Caki2 (cell line): ENCODE results near the gene DAGLA. TPM values are rescaled to one million over a fixed set of nuclear protein-coding genes. Genes with fewer than 3 reads are reported as not detected.

Source experiments
- DNase-seq: peaks from one replicate; pipeline ENCODE4 v3.0.0-alpha.2; 2015; ENCODE audit warnings: low read depth
- in situ Hi-C: cut with HindIII; loops from 2 replicates; pipeline ENCODE4 v1.10.0; 2016; ENCODE audit warnings: low sequenced_read_pairs, low pct_unique_long_range_greater_than_20kb, mixed read lengths
- total RNA-seq: library from RNA; depleted of rRNA; stranded (reverse); fragments of >200 nt; shearing (Covaris generic); gene quantifications from 2 replicates; pipeline ENCODE4 v1.2.3, GENCODE V29; 2014; ENCODE audit warnings: low replicate concordance

Gene DAGLA
- total RNA-seq, 1 experiment from 2014 or later: 0.74 TPM

- in situ Hi-C loops: no loop called here
- no peak for DNase-seq
These were observed 37.3 kb downstream of the DAGLA start for GRCh38 chr11:61717286-61718033.

GRCh38 chr11:61718046-61718531, 37.9 kb downstream of the DAGLA start:
- in situ Hi-C loops: no loop called here
- no peak for DNase-seq

GRCh38 chr11:61718621-61719302, 38.6 kb downstream of the DAGLA start:
- in situ Hi-C loops: no loop called here
- no peak for DNase-seq

- DNase-seq: no peak
- in situ Hi-C loops: no loop called here
These were observed 39.8 kb downstream of the DAGLA start for GRCh38 chr11:61719978-61720377.

GRCh38 chr11:61720597-61720996, 40.4 kb downstream of the DAGLA start:
- in situ Hi-C loops: no loop called here

GRCh38 chr11:61724437-61724836, 44.2 kb downstream of the DAGLA start:
- no peak for DNase-seq
- in situ Hi-C loops: no loop called here

More at GRCh38 chr11:61720597-61720996, 40.4 kb downstream of the DAGLA start:
- no peak for DNase-seq

GRCh38 chr11:61725781-61726231, 45.6 kb downstream of the DAGLA start:
- in situ Hi-C loops: no loop called here
- DNase-seq: peak; percentile 10

- DNase-seq: no peak
- in situ Hi-C loops: no loop called here
These were observed 46.6 kb downstream of the DAGLA start for GRCh38 chr11:61726775-61727174.

- in situ Hi-C loops: no loop called here
- DNase-seq: no peak
These were observed 47.2 kb downstream of the DAGLA start for GRCh38 chr11:61727401-61727811.

- DNase-seq: peak; percentile 72
- in situ Hi-C loops: no loop called here
These were observed 48.1 kb downstream of the DAGLA start for GRCh38 chr11:61728066-61728939.

GRCh38 chr11:61728940-61729219, 48.7 kb downstream of the DAGLA start:
- DNase-seq: peak; percentile 88
- in situ Hi-C loops: no loop called here

GRCh38 chr11:61730240-61730994, 50.2 kb downstream of the DAGLA start:
- in situ Hi-C loops: no loop called here
- DNase-seq: peak; percentile 41

GRCh38 chr11:61731211-61731951, 51.2 kb downstream of the DAGLA start:
- in situ Hi-C loops: no loop called here
- DNase-seq: no peak

GRCh38 chr11:61731952-61732675, 51.9 kb downstream of the DAGLA start:
- in situ Hi-C loops: no loop called here
- no peak for DNase-seq

- in situ Hi-C loops: no loop called here
These were observed 52.5 kb downstream of the DAGLA start for GRCh38 chr11:61732705-61733104.

GRCh38 chr11:61733120-61733978, 53.2 kb downstream of the DAGLA start:
- peak; percentile 57 for DNase-seq
- in situ Hi-C loops: no loop called here

More at GRCh38 chr11:61732705-61733104, 52.5 kb downstream of the DAGLA start:
- DNase-seq: no peak
